ENCODE results near the gene SCUBE1. TPM values are rescaled to one million over a fixed set of nuclear protein-coding genes. Genes with fewer than 3 reads are reported as not detected.

Gene SCUBE1
- total and polyA plus RNA-seq, 8 donors = 0.04 to 0.41 (median 0.12) TPM; not detected in 3

DNA sequence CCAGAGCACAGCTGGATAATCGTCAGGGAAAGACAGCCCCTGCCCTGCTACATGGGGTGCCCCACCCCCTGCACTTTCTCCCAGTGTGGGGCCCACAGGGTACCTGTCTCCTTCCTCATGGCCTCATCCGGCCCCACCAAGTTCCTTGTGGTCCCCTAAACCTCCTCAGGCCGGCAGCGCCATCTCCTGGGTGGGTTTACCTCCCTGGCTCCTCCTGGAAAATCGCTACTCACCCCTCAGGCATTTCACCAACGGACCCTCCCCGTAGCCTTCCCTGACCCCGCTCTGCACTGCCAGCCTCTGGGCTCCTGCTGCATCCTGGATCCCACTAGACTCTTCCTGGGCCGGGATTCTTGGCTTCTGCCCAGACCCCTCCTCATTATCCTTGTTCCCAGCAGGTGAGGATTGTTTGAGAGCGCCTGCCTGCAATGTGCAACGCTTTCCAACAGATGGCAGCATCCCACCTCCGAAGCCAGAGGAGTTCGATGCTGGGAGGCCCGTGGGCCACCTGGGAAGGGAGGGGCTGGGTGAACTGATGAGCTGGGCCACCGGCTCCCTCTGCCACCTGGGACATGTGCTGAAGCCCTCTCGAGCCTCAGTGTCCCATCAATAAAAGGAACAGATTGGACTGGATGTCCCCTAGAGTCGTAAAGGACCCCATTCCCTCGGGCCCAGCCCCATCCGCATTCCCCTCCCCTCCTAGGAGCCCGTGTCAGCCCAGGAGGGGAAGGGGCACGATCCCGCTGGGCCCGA, 112.0 kb downstream of the SCUBE1 start:
- H3K36me3 ChIP-seq = no peaks in the 10 kb centered on the region
- 10 to 17% methylated on average over 21 to 23 of the region's 23 CpGs for WGBS, 2 donors
- peak; percentile 70 to 88 (median 85) for TF ChIP-seq CTCF (IDR thresholded peaks at IDR 0.05)
- intact Hi-C loops (cut with DNase I) = loop anchor here in 2 of 3 donors (5.0 to 10.0 kb wide), 3 partner anchors 116 to 154 kb away; no protein-coding TSS in a partner anchor
- H3K27ac ChIP-seq = no peak overlapping the region
- no peaks in the 10 kb centered on the region for H3K27me3 ChIP-seq
- ATAC-seq = peak; percentile 56 to 84 (median 79)
- no peaks in the 10 kb centered on the region for H3K9me3 ChIP-seq
- H3K4me3 ChIP-seq = no peak overlapping the region
- H3K4me1 ChIP-seq = peaks cover 0 to 5% (median 3%) of the 10 kb centered on the region in 3 donors
- no peak for FAIRE-seq
- DNase-seq = peak; percentile 23 to 87 (median 73)

DNA sequence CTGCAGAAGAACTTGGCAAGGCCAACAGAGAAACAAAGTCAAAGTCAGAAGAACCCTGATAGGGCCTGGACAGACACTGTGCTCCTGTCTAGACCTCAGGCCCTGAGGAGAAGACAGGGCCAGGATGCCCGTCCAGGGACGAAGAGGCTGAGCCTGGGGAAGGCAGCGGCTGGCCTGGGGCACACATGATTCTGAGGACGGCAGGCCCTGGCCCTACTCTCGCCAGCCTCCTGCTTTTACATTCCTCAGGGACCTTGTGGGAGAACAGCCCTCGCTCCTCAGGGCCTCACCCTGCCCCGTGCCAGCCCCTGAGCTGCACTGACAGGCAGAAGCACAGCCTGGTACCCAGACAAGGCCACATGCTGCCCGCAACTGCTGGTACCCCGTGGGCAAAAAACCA, 112.6 kb downstream of the SCUBE1 start:
- H3K4me3 ChIP-seq = no peak overlapping the region
- ATAC-seq (no peak), DNase-seq (no peak), FAIRE-seq (no peak)
- H3K36me3 ChIP-seq = no peaks in the 10 kb centered on the region
- 53 to 60% methylated on average over 6 to 9 of the region's 9 CpGs for WGBS, 2 donors
- TF ChIP-seq CTCF (IDR thresholded peaks at IDR 0.05) = no peak
- H3K9me3 ChIP-seq = no peaks in the 10 kb centered on the region
- no peaks in the 10 kb centered on the region for H3K27me3 ChIP-seq
- intact Hi-C loops (cut with DNase I) = loop anchor here in 2 of 3 donors (5.0 to 10.0 kb wide), 3 partner anchors 117 to 154 kb away; no protein-coding TSS in a partner anchor
- H3K27ac ChIP-seq = no peak overlapping the region
- no peaks in the 10 kb centered on the region for H3K4me1 ChIP-seq

DNA sequence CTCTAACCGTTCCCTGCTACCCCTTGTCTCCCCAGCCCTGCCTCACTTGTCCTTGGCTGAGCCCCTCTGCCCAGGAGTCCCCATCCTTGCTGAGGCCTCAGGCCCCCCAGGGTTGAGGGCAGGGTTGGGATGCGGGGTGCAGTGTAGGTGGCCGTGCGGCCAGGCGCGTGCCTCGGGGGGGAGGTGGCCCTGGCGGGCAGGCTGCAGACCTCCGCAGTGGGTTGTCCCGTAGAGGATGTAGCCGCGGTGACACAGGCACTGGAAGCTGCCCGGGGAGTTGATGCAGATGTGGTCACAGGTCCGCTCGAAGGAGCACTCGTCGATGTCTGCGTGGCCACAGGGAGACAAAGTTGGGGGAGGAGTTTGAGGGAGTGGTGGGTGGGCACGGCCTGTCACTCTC, 114.3 kb downstream of the SCUBE1 start:
- intact Hi-C loops (cut with DNase I) = no loop called here
- FAIRE-seq = no peak
- ATAC-seq = no peak

DNA sequence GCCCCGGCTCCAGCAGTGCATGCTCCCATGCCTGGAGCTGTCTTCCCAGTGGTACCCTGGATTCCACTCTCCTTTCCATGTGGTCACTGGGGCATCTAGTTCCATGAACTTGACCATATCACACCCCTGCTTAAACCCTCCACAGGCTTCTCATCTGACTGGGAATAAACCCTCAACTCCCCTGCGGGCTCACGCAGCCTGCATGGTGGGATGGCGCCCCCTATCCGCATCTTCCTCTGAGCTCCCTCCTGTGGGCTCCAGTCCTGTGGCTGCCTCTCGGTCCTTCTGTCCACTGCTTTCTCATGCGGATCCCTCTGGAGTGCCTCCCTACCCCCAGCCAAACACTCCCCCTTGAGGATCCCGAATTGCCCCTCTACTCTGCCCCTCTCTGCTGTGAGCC, 114.8 kb downstream of the SCUBE1 start:
- no peaks in the 10 kb centered on the region for H3K27me3 ChIP-seq
- ATAC-seq = no peak
- 42 to 55% methylated on average over 8 of the region's 8 CpGs for WGBS, 2 donors
- FAIRE-seq = no peak
- H3K9me3 ChIP-seq = no peaks in the 10 kb centered on the region
- H3K36me3 ChIP-seq = no peaks in the 10 kb centered on the region
- intact Hi-C loops (cut with DNase I) = no loop called here
- no peak for DNase-seq
- H3K4me3 ChIP-seq = no peak overlapping the region
- no peak for TF ChIP-seq CTCF (IDR thresholded peaks at IDR 0.05)
- H3K4me1 ChIP-seq = no peaks in the 10 kb centered on the region
- H3K27ac ChIP-seq = no peak overlapping the region

More for the DNA sequence above, 114.3 kb downstream of the SCUBE1 start:
- Histone ChIP-seq H3K27me3 (no peaks in the 10 kb centered on the region), H3K36me3 (no peaks in the 10 kb centered on the region), H3K4me1 (no peaks in the 10 kb centered on the region), H3K27ac (no peak overlapping the region), H3K9me3 (no peaks in the 10 kb centered on the region), H3K4me3 (no peak overlapping the region)
- no peak for DNase-seq
- TF ChIP-seq CTCF (IDR thresholded peaks at IDR 0.05) = no peak
- WGBS, 2 donors = 63 to 69% methylated on average over 19 of the region's 19 CpGs

- FAIRE-seq = no peak
- H3K4me1 ChIP-seq = no peaks in the 10 kb centered on the region
Measured at GRCh38 chr22:43227239-43227630, 115.9 kb downstream of the SCUBE1 start.

More at GRCh38 chr22:43227239-43227630, 115.9 kb downstream of the SCUBE1 start:
- intact Hi-C loops (cut with DNase I) = no loop called here
- no peak for TF ChIP-seq CTCF (IDR thresholded peaks at IDR 0.05)
- Histone ChIP-seq H3K27me3 (no peaks in the 10 kb centered on the region), H3K4me3 (no peak overlapping the region), H3K27ac (no peak overlapping the region), H3K36me3 (no peaks in the 10 kb centered on the region), H3K9me3 (no peaks in the 10 kb centered on the region)
- no peak for ATAC-seq
- WGBS, 2 donors = 56 to 66% methylated on average over 17 of the region's 17 CpGs
- DNase-seq = no peak

Data from pancreas (tissue), 10 donors.